SK-N-SH treated with all-trans-retinoic acid at 6 μM for 48 hours (cell line): ENCODE results near the gene CAGE1.

Experiments used
- ATAC-seq: fragments of 200-7000 bp; cut with Tn5 transposase; 3 replicates; pipeline ENCODE4 v1.9.1; 2020; ENCODE audit warnings: mild to moderate bottlenecking, moderate library complexity
- ARNTL ChIP-seq: fragments of 450-650 bp; formaldehyde crosslinking; IDR thresholded peaks from 2 replicates; pipeline ENCODE4 v1.5.0; 2020; ENCODE audit warnings: low read depth, mild to moderate bottlenecking, moderate library complexity, borderline replicate concordance
- BACH2 ChIP-seq: fragments of 250-450 bp; sonication (Bioruptor Pico); IDR thresholded peaks from 2 replicates; pipeline ENCODE4 v1.9.0; 2021; ENCODE audit warnings: mild to moderate bottlenecking, borderline replicate concordance
- ESRRG ChIP-seq: fragments of 250-450 bp; sonication (Bioruptor Pico); IDR thresholded peaks from 2 replicates; pipeline ENCODE4 v1.6.1; 2021; ENCODE audit warnings: mild to moderate bottlenecking
- GLIS3 ChIP-seq: fragments of 250-450 bp; sonication (Bioruptor Pico); IDR thresholded peaks from 2 replicates; pipeline ENCODE4 v1.5.0; 2020; ENCODE audit warnings: mild to moderate bottlenecking, moderate library complexity
- ISL1 ChIP-seq: fragments of 250-450 bp; sonication (Bioruptor Pico); IDR thresholded peaks from 2 replicates; pipeline ENCODE4 v2.1.2; 2022; ENCODE audit warnings: mild to moderate bottlenecking, moderate library complexity
- OSR1 ChIP-seq: fragments of 250-450 bp; sonication (Bioruptor Pico); IDR thresholded peaks from 2 replicates; pipeline ENCODE4 v1.8.0; 2022; ENCODE audit warnings: moderate library complexity, mild to moderate bottlenecking, inconsistent platforms
- PPARA ChIP-seq: fragments of 250-450 bp; sonication (Bioruptor Pico); IDR thresholded peaks from 2 replicates; pipeline ENCODE4 v1.5.0; 2020; ENCODE audit warnings: mild to moderate bottlenecking, borderline replicate concordance
- RARB ChIP-seq: fragments of 250-450 bp; sonication (Bioruptor Pico); IDR thresholded peaks from 2 replicates; pipeline ENCODE4 v1.8.0; 2021; ENCODE audit warnings: mild to moderate bottlenecking, moderate library complexity
- SNAI2 ChIP-seq: fragments of 250-450 bp; sonication (Bioruptor Pico); IDR thresholded peaks from 2 replicates; pipeline ENCODE4 v1.5.0; 2020; ENCODE audit warnings: mild to moderate bottlenecking, moderate library complexity
- TCF4 ChIP-seq: fragments of 250-450 bp; sonication (Bioruptor Pico); IDR thresholded peaks from 2 replicates; pipeline ENCODE4 v1.8.0; 2021; ENCODE audit warnings: mild to moderate bottlenecking, moderate library complexity, borderline replicate concordance
- TOX ChIP-seq: fragments of 250-450 bp; sonication (Bioruptor Pico); IDR thresholded peaks from 2 replicates; pipeline ENCODE4 v1.8.0; 2021; ENCODE audit warnings: mild to moderate bottlenecking, moderate library complexity, borderline replicate concordance
- ZC3H10 ChIP-seq: fragments of 250-450 bp; sonication (Bioruptor Pico); IDR thresholded peaks from 2 replicates; pipeline ENCODE4 v1.5.1; 2021; ENCODE audit warnings: mild to moderate bottlenecking, moderate library complexity
- ZFP3 ChIP-seq: fragments of 250-450 bp; sonication (Bioruptor Pico); IDR thresholded peaks from 2 replicates; pipeline ENCODE4 v1.5.0; 2020; ENCODE audit warnings: mild to moderate bottlenecking, moderate library complexity
- ZNF70 ChIP-seq: fragments of 450-650 bp; formaldehyde crosslinking; IDR thresholded peaks from 2 replicates; pipeline ENCODE4 v1.5.0; 2020; ENCODE audit warnings: mild to moderate bottlenecking, moderate library complexity
- ZNF8 ChIP-seq: fragments of 450-650 bp; formaldehyde crosslinking; IDR thresholded peaks from 2 replicates; pipeline ENCODE4 v1.5.0; 2020; ENCODE audit warnings: mild to moderate bottlenecking, moderate library complexity
- TF ChIP-seq, protein P1 (sequence below): fragments of 250-450 bp; sonication (Bioruptor Pico); IDR thresholded peaks from 2 replicates; pipeline ENCODE4 v1.5.0; 2020; ENCODE audit warnings: mild to moderate bottlenecking, moderate library complexity
- TF ChIP-seq, protein P2 (sequence below): fragments of 250-450 bp; sonication (Bioruptor Pico); IDR thresholded peaks from 2 replicates; pipeline ENCODE4 v1.5.1; 2021; ENCODE audit warnings: mild to moderate bottlenecking, moderate library complexity
- TF ChIP-seq, protein P3 (sequence below): fragments of 250-450 bp; sonication (Bioruptor Pico); IDR thresholded peaks from 2 replicates; pipeline ENCODE4 v1.8.0; 2021; ENCODE audit warnings: low read depth, mild to moderate bottlenecking, moderate library complexity, borderline replicate concordance
- TF ChIP-seq, protein P4 (sequence below): fragments of 250-450 bp; sonication (Bioruptor Pico); IDR thresholded peaks from 2 replicates; pipeline ENCODE4 v1.5.1; 2020; ENCODE audit warnings: low read depth, mild to moderate bottlenecking, moderate library complexity
- TF ChIP-seq, protein P5 (sequence below): fragments of 250-450 bp; sonication (Bioruptor Pico); IDR thresholded peaks from 2 replicates; pipeline ENCODE4 v1.8.0; 2020; ENCODE audit warnings: mild to moderate bottlenecking, moderate library complexity, borderline replicate concordance

CAGE1 gene

DNA sequence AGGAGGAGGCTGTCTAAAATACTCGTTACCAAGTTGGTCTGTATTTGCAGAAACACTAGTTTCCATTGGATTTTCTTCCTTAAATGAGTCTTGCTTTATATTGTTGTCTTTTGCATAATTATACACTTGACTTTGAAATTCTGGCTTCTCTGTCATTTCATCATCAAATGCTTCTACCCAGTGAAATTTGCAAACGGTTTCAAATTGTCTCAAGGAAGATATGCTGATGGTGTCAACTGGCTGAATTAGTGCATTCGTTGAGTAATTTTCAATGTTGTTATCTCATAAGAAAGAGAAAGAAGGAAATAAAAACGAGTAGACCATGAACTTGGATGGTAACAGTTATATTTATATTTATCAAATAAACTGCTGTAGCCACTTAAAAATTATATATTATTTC is 10.8 kb downstream of the CAGE1 start (continued):
- TF ChIP-seq ZFP3 (CRISPR knock-in tag), result no peak

DNA sequence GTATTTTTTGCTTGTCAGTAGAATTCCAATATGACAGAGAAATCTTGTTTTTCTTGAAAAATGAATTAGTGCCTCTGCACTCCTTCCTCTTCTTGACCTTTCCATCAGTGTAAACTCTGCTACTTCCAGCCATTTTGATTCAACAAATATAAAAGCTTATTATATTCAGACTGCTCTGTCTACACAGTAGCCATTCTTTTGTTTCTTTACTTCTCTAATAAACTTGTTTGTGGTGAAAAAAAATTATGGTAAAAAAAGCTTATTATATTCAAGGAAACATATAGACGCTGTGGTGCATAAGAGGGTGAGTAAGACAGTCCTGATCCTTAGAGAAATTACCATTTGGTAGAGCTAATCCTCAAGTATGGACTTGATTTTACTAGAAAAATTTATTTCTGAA is 11.6 kb downstream of the CAGE1 start:
- ATAC-seq, result no peak
- TF ChIP-seq, protein P1, sequence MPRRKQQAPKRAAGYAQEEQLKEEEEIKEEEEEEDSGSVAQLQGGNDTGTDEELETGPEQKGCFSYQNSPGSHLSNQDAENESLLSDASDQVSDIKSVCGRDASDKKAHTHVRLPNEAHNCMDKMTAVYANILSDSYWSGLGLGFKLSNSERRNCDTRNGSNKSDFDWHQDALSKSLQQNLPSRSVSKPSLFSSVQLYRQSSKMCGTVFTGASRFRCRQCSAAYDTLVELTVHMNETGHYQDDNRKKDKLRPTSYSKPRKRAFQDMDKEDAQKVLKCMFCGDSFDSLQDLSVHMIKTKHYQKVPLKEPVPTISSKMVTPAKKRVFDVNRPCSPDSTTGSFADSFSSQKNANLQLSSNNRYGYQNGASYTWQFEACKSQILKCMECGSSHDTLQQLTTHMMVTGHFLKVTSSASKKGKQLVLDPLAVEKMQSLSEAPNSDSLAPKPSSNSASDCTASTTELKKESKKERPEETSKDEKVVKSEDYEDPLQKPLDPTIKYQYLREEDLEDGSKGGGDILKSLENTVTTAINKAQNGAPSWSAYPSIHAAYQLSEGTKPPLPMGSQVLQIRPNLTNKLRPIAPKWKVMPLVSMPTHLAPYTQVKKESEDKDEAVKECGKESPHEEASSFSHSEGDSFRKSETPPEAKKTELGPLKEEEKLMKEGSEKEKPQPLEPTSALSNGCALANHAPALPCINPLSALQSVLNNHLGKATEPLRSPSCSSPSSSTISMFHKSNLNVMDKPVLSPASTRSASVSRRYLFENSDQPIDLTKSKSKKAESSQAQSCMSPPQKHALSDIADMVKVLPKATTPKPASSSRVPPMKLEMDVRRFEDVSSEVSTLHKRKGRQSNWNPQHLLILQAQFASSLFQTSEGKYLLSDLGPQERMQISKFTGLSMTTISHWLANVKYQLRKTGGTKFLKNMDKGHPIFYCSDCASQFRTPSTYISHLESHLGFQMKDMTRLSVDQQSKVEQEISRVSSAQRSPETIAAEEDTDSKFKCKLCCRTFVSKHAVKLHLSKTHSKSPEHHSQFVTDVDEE (CRISPR knock-in tag), result no peak
- TF ChIP-seq TCF4 (CRISPR knock-in tag) (no peak), ISL1 (CRISPR knock-in tag) (no peak), ZC3H10 (CRISPR knock-in tag) (no peak), ESRRG (CRISPR knock-in tag) (no peak), ARNTL (CRISPR knock-in tag) (no peak), RARB (no peak), ZFP3 (CRISPR knock-in tag) (no peak), PPARA (CRISPR knock-in tag) (no peak), BACH2 (CRISPR knock-in tag) (no peak), ZNF70 (CRISPR knock-in tag) (no peak), TOX (CRISPR knock-in tag) (no peak), GLIS3 (CRISPR knock-in tag) (no peak), SNAI2 (no peak), ZNF8 (CRISPR knock-in tag) (no peak), OSR1 (CRISPR knock-in tag) (no peak)
- TF ChIP-seq, protein P2, sequence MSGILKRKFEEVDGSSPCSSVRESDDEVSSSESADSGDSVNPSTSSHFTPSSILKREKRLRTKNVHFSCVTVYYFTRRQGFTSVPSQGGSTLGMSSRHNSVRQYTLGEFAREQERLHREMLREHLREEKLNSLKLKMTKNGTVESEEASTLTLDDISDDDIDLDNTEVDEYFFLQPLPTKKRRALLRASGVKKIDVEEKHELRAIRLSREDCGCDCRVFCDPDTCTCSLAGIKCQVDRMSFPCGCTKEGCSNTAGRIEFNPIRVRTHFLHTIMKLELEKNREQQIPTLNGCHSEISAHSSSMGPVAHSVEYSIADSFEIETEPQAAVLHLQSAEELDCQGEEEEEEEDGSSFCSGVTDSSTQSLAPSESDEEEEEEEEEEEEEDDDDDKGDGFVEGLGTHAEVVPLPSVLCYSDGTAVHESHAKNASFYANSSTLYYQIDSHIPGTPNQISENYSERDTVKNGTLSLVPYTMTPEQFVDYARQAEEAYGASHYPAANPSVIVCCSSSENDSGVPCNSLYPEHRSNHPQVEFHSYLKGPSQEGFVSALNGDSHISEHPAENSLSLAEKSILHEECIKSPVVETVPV (CRISPR knock-in tag), result no peak
- TF ChIP-seq, protein P3, sequence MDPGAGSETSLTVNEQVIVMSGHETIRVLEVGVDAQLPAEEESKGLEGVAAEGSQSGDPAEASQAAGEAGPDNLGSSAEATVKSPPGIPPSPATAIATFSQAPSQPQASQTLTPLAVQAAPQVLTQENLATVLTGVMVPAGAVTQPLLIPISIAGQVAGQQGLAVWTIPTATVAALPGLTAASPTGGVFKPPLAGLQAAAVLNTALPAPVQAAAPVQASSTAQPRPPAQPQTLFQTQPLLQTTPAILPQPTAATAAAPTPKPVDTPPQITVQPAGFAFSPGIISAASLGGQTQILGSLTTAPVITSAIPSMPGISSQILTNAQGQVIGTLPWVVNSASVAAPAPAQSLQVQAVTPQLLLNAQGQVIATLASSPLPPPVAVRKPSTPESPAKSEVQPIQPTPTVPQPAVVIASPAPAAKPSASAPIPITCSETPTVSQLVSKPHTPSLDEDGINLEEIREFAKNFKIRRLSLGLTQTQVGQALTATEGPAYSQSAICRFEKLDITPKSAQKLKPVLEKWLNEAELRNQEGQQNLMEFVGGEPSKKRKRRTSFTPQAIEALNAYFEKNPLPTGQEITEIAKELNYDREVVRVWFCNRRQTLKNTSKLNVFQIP (CRISPR knock-in tag), result no peak
- TF ChIP-seq, protein P4, sequence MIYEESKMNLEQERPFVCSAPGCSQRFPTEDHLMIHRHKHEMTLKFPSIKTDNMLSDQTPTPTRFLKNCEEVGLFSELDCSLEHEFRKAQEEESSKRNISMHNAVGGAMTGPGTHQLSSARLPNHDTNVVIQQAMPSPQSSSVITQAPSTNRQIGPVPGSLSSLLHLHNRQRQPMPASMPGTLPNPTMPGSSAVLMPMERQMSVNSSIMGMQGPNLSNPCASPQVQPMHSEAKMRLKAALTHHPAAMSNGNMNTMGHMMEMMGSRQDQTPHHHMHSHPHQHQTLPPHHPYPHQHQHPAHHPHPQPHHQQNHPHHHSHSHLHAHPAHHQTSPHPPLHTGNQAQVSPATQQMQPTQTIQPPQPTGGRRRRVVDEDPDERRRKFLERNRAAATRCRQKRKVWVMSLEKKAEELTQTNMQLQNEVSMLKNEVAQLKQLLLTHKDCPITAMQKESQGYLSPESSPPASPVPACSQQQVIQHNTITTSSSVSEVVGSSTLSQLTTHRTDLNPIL, result no peak
- TF ChIP-seq, protein P5, sequence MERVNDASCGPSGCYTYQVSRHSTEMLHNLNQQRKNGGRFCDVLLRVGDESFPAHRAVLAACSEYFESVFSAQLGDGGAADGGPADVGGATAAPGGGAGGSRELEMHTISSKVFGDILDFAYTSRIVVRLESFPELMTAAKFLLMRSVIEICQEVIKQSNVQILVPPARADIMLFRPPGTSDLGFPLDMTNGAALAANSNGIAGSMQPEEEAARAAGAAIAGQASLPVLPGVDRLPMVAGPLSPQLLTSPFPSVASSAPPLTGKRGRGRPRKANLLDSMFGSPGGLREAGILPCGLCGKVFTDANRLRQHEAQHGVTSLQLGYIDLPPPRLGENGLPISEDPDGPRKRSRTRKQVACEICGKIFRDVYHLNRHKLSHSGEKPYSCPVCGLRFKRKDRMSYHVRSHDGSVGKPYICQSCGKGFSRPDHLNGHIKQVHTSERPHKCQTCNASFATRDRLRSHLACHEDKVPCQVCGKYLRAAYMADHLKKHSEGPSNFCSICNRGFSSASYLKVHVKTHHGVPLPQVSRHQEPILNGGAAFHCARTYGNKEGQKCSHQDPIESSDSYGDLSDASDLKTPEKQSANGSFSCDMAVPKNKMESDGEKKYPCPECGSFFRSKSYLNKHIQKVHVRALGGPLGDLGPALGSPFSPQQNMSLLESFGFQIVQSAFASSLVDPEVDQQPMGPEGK (CRISPR knock-in tag), result no peak

DNA sequence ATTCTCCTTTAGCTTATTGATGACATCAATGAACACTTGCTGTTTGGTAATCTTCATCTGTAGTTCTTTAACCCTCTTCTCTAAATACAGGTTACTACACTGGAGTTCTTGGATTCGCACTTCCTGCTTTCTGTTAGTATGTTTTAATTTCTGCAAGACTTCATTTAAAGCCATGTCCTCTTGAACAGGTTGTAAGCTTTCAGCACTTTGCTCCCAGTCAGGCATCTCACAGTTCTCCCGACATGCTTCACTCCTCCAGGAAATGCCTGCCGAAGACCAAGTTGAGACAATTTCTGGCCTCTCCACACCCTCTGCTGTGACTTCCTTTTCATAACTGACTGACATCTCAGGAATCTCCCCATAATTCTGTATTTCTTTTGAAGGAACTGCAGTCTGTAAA is 15.8 kb downstream of the CAGE1 start:
- no peak for ATAC-seq

More for the DNA sequence above, 15.8 kb downstream of the CAGE1 start:
- TF ChIP-seq GLIS3 (CRISPR knock-in tag) (no peak), TCF4 (CRISPR knock-in tag) (no peak), ESRRG (CRISPR knock-in tag) (no peak), BACH2 (CRISPR knock-in tag) (no peak)
- TF ChIP-seq, protein P4, result no peak
- TF ChIP-seq, protein P5 (CRISPR knock-in tag), result no peak
